Trophoblast cell (in vitro differentiated cells and primary cell): ENCODE measurements around the gene UGT3A2.
"Not testable (repeated sequence)": the region's sequence is repeated elsewhere in the genome, so short reads cannot be mapped to it uniquely, and the experiment has no call there.

ENCODE experiments used
- DNase-seq, 2 donors: peaks; one replicate each; pipeline ENCODE4 v3.0.0-alpha.2; 2016
- H2AFZ ChIP-seq: 2 replicates; pipeline ENCODE4 v1.6.1; 2013; ENCODE audit warnings: low read length, moderate library complexity, mild to moderate bottlenecking; ENCODE audit not compliant: insufficient read depth, poor library complexity
- H2AK5ac ChIP-seq: 2 replicates; pipeline ENCODE4 v1.6.1; 2013; ENCODE audit warnings: mild to moderate bottlenecking, low read length
- H2BK120ac ChIP-seq: 2 replicates; pipeline ENCODE4 v1.6.1; 2013; ENCODE audit warnings: low read length, mild to moderate bottlenecking, moderate library complexity; ENCODE audit not compliant: insufficient read depth, poor library complexity
- H2BK12ac ChIP-seq: 2 replicates; pipeline ENCODE4 v1.6.1; 2013; ENCODE audit warnings: mild to moderate bottlenecking, low read length, moderate library complexity
- H2BK5ac ChIP-seq: 2 replicates; pipeline ENCODE4 v1.6.1; 2013; ENCODE audit warnings: low read length, low read depth, moderate library complexity, mild to moderate bottlenecking; ENCODE audit not compliant: poor library complexity
- H3K14ac ChIP-seq: 2 replicates; pipeline ENCODE4 v1.6.1; 2013; ENCODE audit warnings: mild to moderate bottlenecking, low read length
- H3K18ac ChIP-seq: 2 replicates; pipeline ENCODE4 v1.6.1; 2013; ENCODE audit warnings: mild to moderate bottlenecking, low read length
- H3K23ac ChIP-seq: 2 replicates; pipeline ENCODE4 v1.6.1; 2013; ENCODE audit warnings: low read length
- H3K27ac ChIP-seq: 2 replicates; pipeline ENCODE4 v1.5.1; 2013; ENCODE audit warnings: low read depth, mild to moderate bottlenecking, inconsistent platforms, low read length, moderate library complexity
- H3K27me3 ChIP-seq: 2 replicates; pipeline ENCODE4 v1.6.1; 2013; ENCODE audit warnings: inconsistent platforms, mild to moderate bottlenecking, low read length, moderate library complexity; ENCODE audit not compliant: insufficient read depth
- H3K36me3 ChIP-seq, 2 experiments: 1 replicate in 1 of 2; 2 replicates in 1 of 2; pipeline ENCODE4 v1.6.1; 2013; ENCODE audit warnings: low read length in 2 of 2, mild to moderate bottlenecking in 2 of 2, moderate library complexity in 1 of 2; ENCODE audit not compliant: insufficient read depth in 2 of 2, control insufficient read depth in 1 of 2
- H3K4ac ChIP-seq: 2 replicates; pipeline ENCODE4 v1.6.1; 2013; ENCODE audit warnings: low read depth, mild to moderate bottlenecking, low read length, moderate library complexity
- H3K4me1 ChIP-seq, 2 experiments: 1 replicate in 1 of 2; 2 replicates in 1 of 2; pipeline ENCODE4 v1.6.1; 2013; ENCODE audit warnings: low read length in 2 of 2, mild to moderate bottlenecking in 2 of 2, moderate library complexity in 1 of 2; ENCODE audit not compliant: insufficient read depth in 2 of 2, control insufficient read depth in 1 of 2
- H3K4me2 ChIP-seq: 2 replicates; pipeline ENCODE4 v1.6.1; 2013; ENCODE audit warnings: inconsistent platforms, mild to moderate bottlenecking, low read length, moderate library complexity
- H3K4me3 ChIP-seq: 2 replicates; pipeline ENCODE4 v1.5.1; 2013; ENCODE audit warnings: mild to moderate bottlenecking, low read depth, low read length, inconsistent platforms
- H3K79me1 ChIP-seq: one replicate; pipeline ENCODE4 v1.6.1; 2013; ENCODE audit warnings: low read length
- H3K79me2 ChIP-seq: 2 replicates; pipeline ENCODE4 v1.6.1; 2013; ENCODE audit warnings: low read length, mild to moderate bottlenecking; ENCODE audit not compliant: control insufficient read depth, insufficient read depth, poor library complexity
- H3K9ac ChIP-seq: 2 replicates; pipeline ENCODE4 v1.6.1; 2013; ENCODE audit warnings: mild to moderate bottlenecking, low read length
- H3K9me3 ChIP-seq: 2 replicates; pipeline ENCODE4 v1.6.1; 2013; ENCODE audit warnings: low read depth, mild to moderate bottlenecking, control low read depth, inconsistent platforms, low read length; ENCODE audit not compliant: insufficient read depth
- H4K12ac ChIP-seq: 2 replicates; pipeline ENCODE4 v1.6.1; 2013; ENCODE audit warnings: low read depth, mild to moderate bottlenecking, low read length, moderate library complexity
- H4K8ac ChIP-seq: 2 replicates; pipeline ENCODE4 v1.6.1; 2013; ENCODE audit warnings: low read depth, mild to moderate bottlenecking, low read length, moderate library complexity
- H4K91ac ChIP-seq: one replicate; pipeline ENCODE4 v1.6.1; 2013; ENCODE audit warnings: low read depth, mild to moderate bottlenecking, low read length, moderate library complexity
- WGBS: extraction: QIAGEN DNeasy Blood & Tissue Kit; methylation state at CpG from one replicate; pipeline ENCODE4 v1.1.7; 2013; ENCODE audit warnings: missing lambda C conversion rate; ENCODE audit not compliant: insufficient read length, insufficient coverage; ENCODE audit errors: extremely low coverage; 5-methylcytosine and 5-hydroxymethylcytosine counted together

Gene UGT3A2

GRCh38 chr5:36019584-36019983, 47.1 kb downstream of the UGT3A2 start:
- not testable (repeated sequence) for H4K12ac ChIP-seq, H4K91ac ChIP-seq, H3K79me1 ChIP-seq, H3K9me3 ChIP-seq, H3K14ac ChIP-seq, H3K9ac ChIP-seq, DNase-seq, H4K8ac ChIP-seq, H3K79me2 ChIP-seq, H3K4me3 ChIP-seq, H2BK5ac ChIP-seq, H3K36me3 ChIP-seq, H3K27ac ChIP-seq, H2AK5ac ChIP-seq, H3K23ac ChIP-seq, H2BK120ac ChIP-seq, H3K4me1 ChIP-seq, H3K27me3 ChIP-seq, H2AFZ ChIP-seq, H3K4me2 ChIP-seq, H3K18ac ChIP-seq, H2BK12ac ChIP-seq, H3K4ac ChIP-seq
- WGBS, result no CpG with 5 or more reads among the region's 5 CpGs

- Histone ChIP-seq H3K18ac (no peak overlapping the region), H3K4me2 (no peak overlapping the region), H4K91ac (no peak overlapping the region), H3K79me1 (no peaks in the 10 kb centered on the region), H3K9ac (no peak overlapping the region), H2AK5ac (no peak overlapping the region), H3K79me2 (no peaks in the 10 kb centered on the region), H4K12ac (no peak overlapping the region), H3K36me3 (peaks cover 0 to 3% of the 10 kb centered on the region in 2 experiments), H3K4me1 (no peaks in the 10 kb centered on the region), H3K4ac (no peak overlapping the region), H3K23ac (no peak overlapping the region), H3K27me3 (no peaks in the 10 kb centered on the region), H3K27ac (no peak overlapping the region), H2AFZ (no peak overlapping the region), H2BK12ac (no peak overlapping the region), H3K9me3 (peaks cover 8% of the 10 kb centered on the region), H4K8ac (no peak overlapping the region), H3K4me3 (no peak overlapping the region), H2BK120ac (no peak overlapping the region), H2BK5ac (no peak overlapping the region), H3K14ac (no peak overlapping the region)
- no CpG with 5 or more reads among the region's 5 CpGs for WGBS
- DNase-seq, result no peak
Measured at GRCh38 chr5:36017622-36018021, 49.1 kb downstream of the UGT3A2 start.

- WGBS, result no CpG with 5 or more reads among the region's 1 CpG
- no peak overlapping the region for H4K12ac ChIP-seq
Measured at GRCh38 chr5:36017004-36017403, 49.7 kb downstream of the UGT3A2 start.

GRCh38 chr5:36013182-36013581, 53.5 kb downstream of the UGT3A2 start:
- no peaks in the 10 kb centered on the region for H3K79me1 ChIP-seq
- no peak overlapping the region for H3K4ac ChIP-seq
- peaks cover 0 to 3% of the 10 kb centered on the region in 2 experiments for H3K36me3 ChIP-seq
- no CpG with 5 or more reads among the region's 2 CpGs for WGBS
- H4K8ac ChIP-seq, result no peak overlapping the region
- H4K91ac ChIP-seq, result no peak overlapping the region
- H3K4me2 ChIP-seq, result no peak overlapping the region
- no peaks in the 10 kb centered on the region for H3K4me1 ChIP-seq
- no peak overlapping the region for H2AK5ac ChIP-seq
- H2BK5ac ChIP-seq, result no peak overlapping the region
- H3K79me2 ChIP-seq, result no peaks in the 10 kb centered on the region
- no peak overlapping the region for H2BK120ac ChIP-seq
- no peak overlapping the region for H2AFZ ChIP-seq
- H4K12ac ChIP-seq, result no peak overlapping the region
- no peak overlapping the region for H3K18ac ChIP-seq
- no peak overlapping the region for H2BK12ac ChIP-seq
- H3K14ac ChIP-seq, result no peak overlapping the region
- peaks cover 15% of the 10 kb centered on the region for H3K9me3 ChIP-seq
- H3K4me3 ChIP-seq, result no peak overlapping the region
- H3K27me3 ChIP-seq, result no peaks in the 10 kb centered on the region
- no peak overlapping the region for H3K27ac ChIP-seq
- DNase-seq, result no peak
- H3K23ac ChIP-seq, result no peak overlapping the region
- H3K9ac ChIP-seq, result no peak overlapping the region

More at GRCh38 chr5:36017004-36017403, 49.7 kb downstream of the UGT3A2 start:
- Histone ChIP-seq H2AK5ac (no peak overlapping the region), H4K8ac (no peak overlapping the region), H3K79me1 (no peaks in the 10 kb centered on the region), H2BK12ac (no peak overlapping the region), H3K9ac (no peak overlapping the region), H3K9me3 (peaks cover 8% of the 10 kb centered on the region), H3K36me3 (peaks cover 0 to 3% of the 10 kb centered on the region in 2 experiments), H3K27ac (no peak overlapping the region), H3K4ac (no peak overlapping the region), H3K27me3 (no peaks in the 10 kb centered on the region), H2BK120ac (peak overlapping the region; percentile 33), H3K4me3 (no peak overlapping the region), H3K23ac (no peak overlapping the region), H3K18ac (no peak overlapping the region), H3K4me2 (no peak overlapping the region), H4K91ac (no peak overlapping the region), H3K14ac (no peak overlapping the region), H3K4me1 (no peaks in the 10 kb centered on the region), H3K79me2 (no peaks in the 10 kb centered on the region), H2BK5ac (no peak overlapping the region), H2AFZ (no peak overlapping the region)
- DNase-seq, result no peak
